ENCODE results near the gene C5.

DNA sequence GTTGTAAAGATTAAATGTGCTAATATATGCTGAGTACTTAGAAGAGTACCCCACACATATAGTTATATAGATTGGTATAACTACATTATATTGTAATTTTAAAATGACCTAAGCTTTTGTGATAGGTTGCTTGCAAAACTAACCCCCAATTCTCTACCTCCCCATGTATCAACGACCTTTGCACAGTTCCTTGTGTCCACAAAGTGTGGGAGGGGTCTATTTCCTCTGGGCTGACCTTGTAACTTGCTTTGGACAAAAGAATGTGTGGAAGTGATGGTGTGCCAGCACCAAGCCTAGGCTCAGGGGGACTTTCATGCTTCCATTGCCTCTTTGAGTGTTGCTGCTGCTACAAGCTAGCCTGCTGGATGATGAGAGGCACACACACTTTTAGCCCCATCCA, 20.6 kb downstream of the C5 start:
- no peak for TF ChIP-seq POLR2AphosphoS5 (IDR thresholded peaks at IDR 0.05; ENCODE audit: low read depth, low read length)
- TF ChIP-seq, protein P1, sequence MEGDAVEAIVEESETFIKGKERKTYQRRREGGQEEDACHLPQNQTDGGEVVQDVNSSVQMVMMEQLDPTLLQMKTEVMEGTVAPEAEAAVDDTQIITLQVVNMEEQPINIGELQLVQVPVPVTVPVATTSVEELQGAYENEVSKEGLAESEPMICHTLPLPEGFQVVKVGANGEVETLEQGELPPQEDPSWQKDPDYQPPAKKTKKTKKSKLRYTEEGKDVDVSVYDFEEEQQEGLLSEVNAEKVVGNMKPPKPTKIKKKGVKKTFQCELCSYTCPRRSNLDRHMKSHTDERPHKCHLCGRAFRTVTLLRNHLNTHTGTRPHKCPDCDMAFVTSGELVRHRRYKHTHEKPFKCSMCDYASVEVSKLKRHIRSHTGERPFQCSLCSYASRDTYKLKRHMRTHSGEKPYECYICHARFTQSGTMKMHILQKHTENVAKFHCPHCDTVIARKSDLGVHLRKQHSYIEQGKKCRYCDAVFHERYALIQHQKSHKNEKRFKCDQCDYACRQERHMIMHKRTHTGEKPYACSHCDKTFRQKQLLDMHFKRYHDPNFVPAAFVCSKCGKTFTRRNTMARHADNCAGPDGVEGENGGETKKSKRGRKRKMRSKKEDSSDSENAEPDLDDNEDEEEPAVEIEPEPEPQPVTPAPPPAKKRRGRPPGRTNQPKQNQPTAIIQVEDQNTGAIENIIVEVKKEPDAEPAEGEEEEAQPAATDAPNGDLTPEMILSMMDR (IDR thresholded peaks at IDR 0.05 in 2 of 3, conservative IDR thresholded peaks at IDR 0.05 in 1 of 3; ENCODE audit: borderline replicate concordance in 1 of 3, insufficient read depth in 1 of 3, low read depth in 2 of 3, low read length in 2 of 3), result no peak
- TF ChIP-seq, protein P2, sequence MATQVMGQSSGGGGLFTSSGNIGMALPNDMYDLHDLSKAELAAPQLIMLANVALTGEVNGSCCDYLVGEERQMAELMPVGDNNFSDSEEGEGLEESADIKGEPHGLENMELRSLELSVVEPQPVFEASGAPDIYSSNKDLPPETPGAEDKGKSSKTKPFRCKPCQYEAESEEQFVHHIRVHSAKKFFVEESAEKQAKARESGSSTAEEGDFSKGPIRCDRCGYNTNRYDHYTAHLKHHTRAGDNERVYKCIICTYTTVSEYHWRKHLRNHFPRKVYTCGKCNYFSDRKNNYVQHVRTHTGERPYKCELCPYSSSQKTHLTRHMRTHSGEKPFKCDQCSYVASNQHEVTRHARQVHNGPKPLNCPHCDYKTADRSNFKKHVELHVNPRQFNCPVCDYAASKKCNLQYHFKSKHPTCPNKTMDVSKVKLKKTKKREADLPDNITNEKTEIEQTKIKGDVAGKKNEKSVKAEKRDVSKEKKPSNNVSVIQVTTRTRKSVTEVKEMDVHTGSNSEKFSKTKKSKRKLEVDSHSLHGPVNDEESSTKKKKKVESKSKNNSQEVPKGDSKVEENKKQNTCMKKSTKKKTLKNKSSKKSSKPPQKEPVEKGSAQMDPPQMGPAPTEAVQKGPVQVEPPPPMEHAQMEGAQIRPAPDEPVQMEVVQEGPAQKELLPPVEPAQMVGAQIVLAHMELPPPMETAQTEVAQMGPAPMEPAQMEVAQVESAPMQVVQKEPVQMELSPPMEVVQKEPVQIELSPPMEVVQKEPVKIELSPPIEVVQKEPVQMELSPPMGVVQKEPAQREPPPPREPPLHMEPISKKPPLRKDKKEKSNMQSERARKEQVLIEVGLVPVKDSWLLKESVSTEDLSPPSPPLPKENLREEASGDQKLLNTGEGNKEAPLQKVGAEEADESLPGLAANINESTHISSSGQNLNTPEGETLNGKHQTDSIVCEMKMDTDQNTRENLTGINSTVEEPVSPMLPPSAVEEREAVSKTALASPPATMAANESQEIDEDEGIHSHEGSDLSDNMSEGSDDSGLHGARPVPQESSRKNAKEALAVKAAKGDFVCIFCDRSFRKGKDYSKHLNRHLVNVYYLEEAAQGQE (IDR thresholded peaks at IDR 0.05; ENCODE audit: low read depth), result no peak
- no peak for TF ChIP-seq YY1 (IDR thresholded peaks at IDR 0.05; ENCODE audit: extremely low read depth, insufficient replicate concordance, low read depth, low read length)
- TF ChIP-seq EGR1 (IDR thresholded peaks at IDR 0.05; ENCODE audit: low read depth), result no peak
- no peak for TF ChIP-seq POLR2A (IDR thresholded peaks at IDR 0.05; ENCODE audit: borderline replicate concordance, extremely low read depth, insufficient read depth, insufficient read length)
- no peak for TF ChIP-seq EZH2 (IDR thresholded peaks at IDR 0.05)
- TF ChIP-seq ELF1 (IDR thresholded peaks at IDR 0.05; ENCODE audit: borderline replicate concordance, low read depth), result no peak
- TF ChIP-seq, protein P3, sequence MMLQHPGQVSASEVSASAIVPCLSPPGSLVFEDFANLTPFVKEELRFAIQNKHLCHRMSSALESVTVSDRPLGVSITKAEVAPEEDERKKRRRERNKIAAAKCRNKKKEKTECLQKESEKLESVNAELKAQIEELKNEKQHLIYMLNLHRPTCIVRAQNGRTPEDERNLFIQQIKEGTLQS (IDR thresholded peaks at IDR 0.05), result no peak

Data from HCT116 (cell line).